H1 (cell line): ENCODE data around the gene NELL1. TPM values are rescaled to one million over a fixed set of nuclear protein-coding genes. Genes with fewer than 3 reads are reported as not detected.

Source experiments
- CTCF ChIA-PET: fragments of 300-600 bp; sonication (Branson Sonifier 250); formaldehyde crosslinking; loops from one replicate; lab custom pipeline; 2021; ENCODE audit not compliant: partially characterized antibody; lab: Charles Lee
- POLR2A ChIA-PET: fragments of 300-600 bp; sonication (Branson Sonifier 250); formaldehyde crosslinking; loops from one replicate; lab custom pipeline; 2021; ENCODE audit warnings: inconsistent platforms; ENCODE audit not compliant: partially characterized antibody; lab: Charles Lee
- DNase-seq, 2 experiments: peaks; one replicate each; pipeline versions ENCODE4 v3.0.0 to v3.0.0-alpha.2; 2010 to 2022; ENCODE audit warnings: low spot score in 2 of 2, low read depth in 1 of 2, mixed read lengths in 1 of 2
- FAIRE-seq: peaks from 2 replicates; lab custom pipeline; 2011; peaks lifted over from hg19 to GRCh38; lab: Jason Lieb, UNC
- H2AFZ ChIP-seq: 2 replicates; pipeline ENCODE4 v1.8.1; 2012; ENCODE audit warnings: low read length, inconsistent platforms
- H2AK5ac ChIP-seq: 2 replicates; pipeline ENCODE4 v1.6.1; 2013; ENCODE audit warnings: low read depth, low read length
- H2BK120ac ChIP-seq: replicated peaks from 2 replicates; pipeline ENCODE3; 2013; ENCODE audit warnings: low read depth, low read length, inconsistent platforms
- H2BK12ac ChIP-seq: 2 replicates; pipeline ENCODE4 v1.6.1; 2013; ENCODE audit warnings: low read depth, low read length
- H2BK15ac ChIP-seq: 2 replicates; pipeline ENCODE4 v1.6.1; 2013; ENCODE audit warnings: low read length
- H2BK20ac ChIP-seq: 2 replicates; pipeline ENCODE4 v1.6.1; 2013; ENCODE audit warnings: low read length
- H2BK5ac ChIP-seq: 2 replicates; pipeline ENCODE4 v1.6.1; 2013; ENCODE audit warnings: low read depth, low read length
- H3K14ac ChIP-seq: 2 replicates; pipeline ENCODE4 v1.6.1; 2013; ENCODE audit warnings: inconsistent platforms; ENCODE audit not compliant: insufficient read length
- H3K18ac ChIP-seq: 2 replicates; pipeline ENCODE4 v1.6.1; 2013; ENCODE audit warnings: low read length; ENCODE audit errors: extremely low read depth
- H3K23ac ChIP-seq: 2 replicates; pipeline ENCODE4 v1.6.1; 2013; ENCODE audit warnings: inconsistent platforms; ENCODE audit not compliant: insufficient read length
- H3K23me2 ChIP-seq: 2 replicates; pipeline ENCODE4 v1.6.1; 2013; ENCODE audit warnings: low read depth, low read length
- H3K27ac ChIP-seq: 2 replicates; pipeline ENCODE4 v1.6.1; 2011; ENCODE audit warnings: low read depth, low read length, inconsistent platforms
- H3K27me3 ChIP-seq, 4 experiments: replicated peaks in 1 of 4; 1 replicate in 1 of 4; 2 replicates in 3 of 4; pipeline versions ENCODE4 v1.6.1 to v1.8.1; 2011 to 2013; ENCODE audit warnings: low read length in 3 of 4, mild to moderate bottlenecking in 3 of 4, inconsistent platforms in 2 of 4, mixed read lengths in 2 of 4, moderate library complexity in 1 of 4; ENCODE audit not compliant: control insufficient read depth in 3 of 4, insufficient read depth in 3 of 4; ENCODE audit errors: extremely low read depth in 1 of 4
- H3K36me3 ChIP-seq, 4 experiments: 2 replicates each; pipeline versions ENCODE4 v1.6.1 to v1.8.1; 2011 to 2013; ENCODE audit warnings: mild to moderate bottlenecking in 4 of 4, low read length in 3 of 4, moderate library complexity in 2 of 4, control low read depth in 1 of 4, inconsistent platforms in 1 of 4; ENCODE audit not compliant: insufficient read depth in 4 of 4, control insufficient read depth in 2 of 4
- H3K4ac ChIP-seq: replicated peaks from 2 replicates; pipeline ENCODE3; 2013; ENCODE audit warnings: low read length, low read depth, mixed read lengths, inconsistent platforms; ENCODE audit not compliant: insufficient read length
- H3K4me1 ChIP-seq, 4 experiments: replicated peaks in 1 of 4; 1 replicate in 1 of 4; 2 replicates in 3 of 4; pipeline versions ENCODE4 v1.6.1 to v1.8.1; 2011 to 2013; ENCODE audit warnings: low read length in 3 of 4, inconsistent platforms in 2 of 4, mixed read lengths in 1 of 4; ENCODE audit not compliant: insufficient read depth in 4 of 4, control insufficient read depth in 3 of 4
- H3K4me2 ChIP-seq, 2 experiments: 2 replicates each; pipeline versions ENCODE4 v1.6.1 to v1.8.1; 2011 to 2013; ENCODE audit warnings: low read depth in 2 of 2, low read length in 2 of 2, control low read depth in 1 of 2, inconsistent platforms in 1 of 2, mild to moderate bottlenecking in 1 of 2; ENCODE audit not compliant: insufficient read depth in 1 of 2
- H3K4me3 ChIP-seq, 4 experiments: fragments of 200-600, 300-600 bp in 1 of 4; sonication (generic), shearing (Covaris generic), sonication (Bioruptor Twin) in 1 of 4; 2 replicates each; pipeline versions ENCODE4 v1.5.1 to v1.8.1; 2011 to 2016; ENCODE audit warnings: low read length in 4 of 4, low read depth in 3 of 4, control low read depth in 2 of 4, inconsistent platforms in 2 of 4, mild to moderate bottlenecking in 2 of 4, mixed read lengths in 1 of 4, moderate library complexity in 1 of 4; ENCODE audit not compliant: insufficient read depth in 2 of 4; ENCODE audit errors: extremely low read depth in 1 of 4
- H3K56ac ChIP-seq: replicated peaks from 2 replicates; pipeline ENCODE3; 2013; ENCODE audit warnings: low read depth, mild to moderate bottlenecking, mixed read lengths, low read length, inconsistent platforms; ENCODE audit not compliant: insufficient read length
- H3K79me1 ChIP-seq: 2 replicates; pipeline ENCODE4 v1.6.1; 2013; ENCODE audit warnings: low read depth, low read length, control low read depth
- H3K79me2 ChIP-seq, 2 experiments: 2 replicates each; pipeline versions ENCODE4 v1.6.1 to v1.8.1; 2012 to 2013; ENCODE audit warnings: low read length in 2 of 2, mild to moderate bottlenecking in 2 of 2, inconsistent platforms in 1 of 2; ENCODE audit not compliant: insufficient read depth in 2 of 2, control insufficient read depth in 1 of 2
- H3K9ac ChIP-seq, 4 experiments: replicated peaks in 1 of 4; 1 replicate in 1 of 4; 2 replicates in 3 of 4; pipeline versions ENCODE4 v1.6.1 to v1.8.1; 2011 to 2013; ENCODE audit warnings: low read depth in 3 of 4, low read length in 3 of 4, control low read depth in 2 of 4, mild to moderate bottlenecking in 2 of 4, moderate library complexity in 2 of 4, inconsistent platforms in 1 of 4; ENCODE audit errors: extremely low read depth in 1 of 4
- H3K9me3 ChIP-seq, 2 experiments: 2 replicates each; pipeline versions ENCODE4 v1.6.1 to v1.8.1; 2012 to 2013; ENCODE audit warnings: mild to moderate bottlenecking in 2 of 2, moderate library complexity in 2 of 2, control low read depth in 1 of 2, inconsistent platforms in 1 of 2, low read depth in 1 of 2, low read length in 1 of 2, mixed read lengths in 1 of 2; ENCODE audit not compliant: insufficient read depth in 2 of 2
- H4K20me1 ChIP-seq, 2 experiments: replicated peaks in 1 of 2; 2 replicates each; pipeline versions ENCODE3 to v1.8.1; 2011 to 2013; ENCODE audit warnings: inconsistent platforms in 2 of 2, low read length in 2 of 2, mild to moderate bottlenecking in 1 of 2; ENCODE audit not compliant: insufficient read depth in 2 of 2, control insufficient read depth in 1 of 2
- H4K5ac ChIP-seq: 2 replicates; pipeline ENCODE4 v1.6.1; 2013; ENCODE audit warnings: low read length, low read depth, mixed read lengths, inconsistent platforms; ENCODE audit not compliant: insufficient read length
- H4K8ac ChIP-seq: 2 replicates; pipeline ENCODE4 v1.8.0; 2013; ENCODE audit warnings: mild to moderate bottlenecking, moderate library complexity, low read length, inconsistent platforms; ENCODE audit not compliant: insufficient read depth; ENCODE audit errors: extremely low read depth
- H4K91ac ChIP-seq: replicated peaks from 2 replicates; pipeline ENCODE3; 2013; ENCODE audit warnings: low read length, mixed read lengths, inconsistent platforms; ENCODE audit not compliant: insufficient read length
- CHD2 ChIP-seq: IDR thresholded peaks from 2 replicates; pipeline ENCODE4 v1.6.1; 2012; ENCODE audit warnings: low read length, improper control_type of control experiment
- SP2 ChIP-seq: IDR thresholded peaks from 2 replicates; pipeline ENCODE4 v1.6.1; 2012; ENCODE audit warnings: mild to moderate bottlenecking, low read length, inconsistent platforms
- WGBS, 2 experiments: shearing (Covaris generic) in 1 of 2; methylation state at CpG; one replicate each; pipeline versions ENCODE4 v1.1.6 to v1.1.7; 2013 to 2015; ENCODE audit warnings: low lambda C conversion rate in 2 of 2, mixed read lengths in 2 of 2, inconsistent platforms in 1 of 2, low coverage in 1 of 2, missing lambda C conversion rate in 1 of 2; ENCODE audit not compliant: insufficient replicate concordance in 2 of 2, insufficient coverage in 1 of 2, insufficient read length in 1 of 2; ENCODE audit errors: extremely low coverage in 1 of 2, missing lambda C conversion rate in 1 of 2; 5-methylcytosine and 5-hydroxymethylcytosine counted together
- polyA plus RNA-seq, 7 experiments: library from polyadenylated mRNA; depleted of rRNA in 3 of 7; stranded (reverse) in 5 of 7; unstranded in 2 of 7; fragments of >200 nt in 5 of 7; fragments of 200-250 nt in 2 of 7; gene quantifications; 1 replicate in 5 of 7; 2 replicates in 1 of 7; 4 replicates in 1 of 7; pipeline versions ENCODE4 v1.2.1 to v1.2.3, GENCODE V29; 2011 to 2013; ENCODE audit warnings: missing spikeins in 2 of 7, mixed read lengths in 2 of 7
- total RNA-seq: library from RNA; stranded (reverse); fragmentation: NEBNext Ultra II Directional; extraction: Animal tissue kit (Norgen Biotek cat#: 25700); gene quantifications from 2 replicates; pipeline ENCODE4 v1.2.1, GENCODE V29; 2021

NELL1 gene
- total and polyA plus RNA-seq, 2 of the 8 experiments (the other 6 are each of a cell fraction or from before 2014, with no cell fraction given): 0.21 TPM; not detected in 1

- FAIRE-seq (no peak), DNase-seq (no peak)
- H3K79me2 ChIP-seq: no peaks in the 10 kb centered on the region
- no peak overlapping the region for H2BK12ac ChIP-seq
- no peak overlapping the region for H4K91ac ChIP-seq
- no peaks in the 10 kb centered on the region for H3K9me3 ChIP-seq
- no peak overlapping the region for H3K18ac ChIP-seq
- no peak overlapping the region for H4K5ac ChIP-seq
- H3K27me3 ChIP-seq: no peaks in the 10 kb centered on the region
- H3K9ac ChIP-seq: no peak overlapping the region
- no peak overlapping the region for H2AFZ ChIP-seq
- no peak overlapping the region for H4K8ac ChIP-seq
- CTCF ChIA-PET: interaction anchor here (0.7 to 0.9 kb wide), 2 partner anchors 153 to 812 kb away, joined by 3 to 7 read pairs; no protein-coding TSS in a partner anchor
- no peak overlapping the region for H2BK15ac ChIP-seq
- H4K20me1 ChIP-seq: no peaks in the 10 kb centered on the region
- no peak overlapping the region for H3K14ac ChIP-seq
- no peak overlapping the region for H2BK20ac ChIP-seq
- H3K4ac ChIP-seq: no peak overlapping the region
- H3K4me1 ChIP-seq: no peaks in the 10 kb centered on the region
- H3K4me3 ChIP-seq: no peak overlapping the region
- H2AK5ac ChIP-seq: no peak overlapping the region
- 93% methylated on average over 3 of the region's 3 CpGs; no CpG with 5 or more reads in 1 of the 2 experiments for WGBS, 2 experiments
- POLR2A ChIA-PET: no interaction called here
- no peak overlapping the region for H2BK120ac ChIP-seq
- no peak overlapping the region for H3K27ac ChIP-seq
- no peaks in the 10 kb centered on the region for H3K36me3 ChIP-seq
- no peak overlapping the region for H3K56ac ChIP-seq
- no peak overlapping the region for H3K23ac ChIP-seq
- no peaks in the 10 kb centered on the region for H3K79me1 ChIP-seq
- H3K23me2 ChIP-seq: no peaks in the 10 kb centered on the region
- no peak overlapping the region for H3K4me2 ChIP-seq
- H2BK5ac ChIP-seq: no peak overlapping the region
- TF ChIP-seq SP2: no peak
- no peak for TF ChIP-seq CHD2
Measured at GRCh38 chr11:21567645-21568290, 898.4 kb downstream of the NELL1 start.
